GM21619 (cell line): ENCODE data around the gene CYB561.

Experiments used
- ATAC-seq: cut with Tn5 transposase; IDR thresholded peaks from one replicate; pipeline ENCODE4 v1.9.1; 2021; ENCODE audit not compliant: unreplicated experiment

Gene CYB561

DNA sequence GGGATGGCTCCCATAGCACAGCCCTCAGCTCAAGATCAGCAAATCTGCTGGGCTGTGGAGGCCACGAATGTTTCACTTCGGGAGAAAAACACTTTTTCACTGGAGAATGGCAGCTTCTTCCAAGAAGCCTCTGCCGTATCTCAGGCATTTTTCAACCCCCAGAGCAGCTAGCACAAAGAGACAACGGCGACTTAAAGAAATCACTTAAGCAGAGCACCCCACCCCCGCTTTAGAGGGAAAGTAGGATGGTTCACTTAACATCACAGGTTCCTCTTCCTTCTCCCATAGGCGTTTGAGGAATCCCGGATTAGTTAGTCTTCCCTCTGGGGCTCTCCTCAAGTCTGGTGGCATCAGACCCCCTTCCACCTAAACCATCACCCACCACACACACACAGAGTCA lies 27.6 kb downstream of the CYB561 start:
- ATAC-seq = no peak

DNA sequence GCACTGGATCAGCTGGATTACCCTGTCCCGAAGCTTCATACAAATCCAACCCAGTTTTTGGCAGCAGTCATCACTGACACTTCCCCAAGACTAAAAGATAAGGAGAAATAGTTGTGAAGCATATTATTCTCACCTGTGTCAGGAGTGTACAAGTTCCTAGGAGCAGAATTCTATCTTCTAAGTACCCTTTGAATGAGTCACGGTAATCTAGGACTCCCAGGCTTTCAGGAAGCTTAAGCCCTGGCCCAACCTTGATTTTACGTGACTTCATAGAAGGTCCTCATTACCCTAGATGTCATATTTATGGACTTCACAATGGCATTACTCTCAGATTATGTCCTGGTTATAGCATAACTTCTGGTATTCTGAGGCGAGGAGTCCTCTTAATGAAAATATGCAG lies 31.9 kb downstream of the CYB561 start:
- ATAC-seq = no peak

DNA sequence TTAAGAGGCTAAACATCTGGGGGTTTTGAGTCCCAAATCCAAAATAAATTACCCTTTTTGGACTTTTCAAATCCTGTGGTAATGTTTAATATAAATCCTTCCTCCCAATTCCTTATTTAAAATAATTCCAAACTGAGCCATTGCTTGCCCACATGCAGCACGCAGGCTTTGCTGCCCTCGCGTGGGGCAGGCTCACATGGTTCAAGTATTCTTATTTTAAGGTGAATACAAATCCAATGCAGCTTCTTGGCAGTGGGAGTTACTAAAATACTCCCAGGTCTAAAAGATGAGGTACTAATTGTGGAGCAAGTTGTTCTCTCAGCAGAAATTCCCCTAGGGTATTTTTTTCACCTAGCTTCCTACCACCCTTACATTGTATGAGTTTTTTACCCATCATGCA lies 33.0 kb downstream of the CYB561 start:
- no peak for ATAC-seq

DNA sequence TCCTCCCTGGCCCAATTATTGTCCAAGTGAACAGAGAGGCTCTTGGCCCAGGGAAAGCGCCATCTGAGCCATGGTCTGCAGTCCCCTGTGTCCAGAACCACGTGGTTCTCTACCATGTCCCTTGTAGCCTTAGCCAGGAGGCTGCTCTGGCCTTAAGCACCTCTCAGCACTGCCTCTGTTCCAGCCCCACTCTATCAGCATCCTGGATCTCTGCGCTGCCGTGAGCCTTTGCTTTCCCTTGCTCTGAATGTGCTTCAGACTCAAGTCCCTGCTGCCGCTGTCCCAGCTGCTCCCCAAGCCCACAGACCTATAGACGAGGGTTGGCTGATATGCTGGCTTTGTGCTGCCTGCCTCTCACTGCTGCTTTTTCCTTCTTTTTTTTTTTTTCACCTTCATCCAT lies 33.9 kb downstream of the CYB561 start:
- no peak for ATAC-seq

DNA sequence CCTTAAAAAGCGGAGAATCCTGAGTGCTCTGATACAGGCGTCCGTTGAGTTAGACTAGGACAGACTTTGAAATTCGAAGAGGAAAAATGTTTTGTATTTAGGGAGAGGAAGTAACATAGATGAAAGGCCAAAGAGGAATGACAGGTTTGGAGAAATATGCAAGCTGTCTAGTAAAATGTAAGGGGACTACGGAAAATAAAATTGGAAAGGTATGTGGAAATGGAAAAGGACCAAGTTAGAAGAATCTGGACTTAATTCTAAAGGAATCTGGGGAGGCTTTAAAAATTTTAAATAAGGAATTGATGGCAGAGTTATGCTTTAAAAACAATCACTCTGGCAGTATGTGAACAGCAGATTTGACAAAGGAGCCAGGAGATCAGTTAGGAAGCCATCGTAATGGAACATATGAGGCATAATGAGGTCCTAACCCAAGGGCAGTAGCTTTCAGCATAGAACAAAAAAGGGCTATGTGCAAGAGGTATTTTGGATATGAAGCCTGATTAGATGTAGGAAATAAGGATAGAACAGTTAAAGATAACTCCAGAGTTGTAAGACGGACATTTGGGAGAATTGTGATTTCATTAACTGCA lies 38.3 kb downstream of the CYB561 start:
- ATAC-seq = no peak

DNA sequence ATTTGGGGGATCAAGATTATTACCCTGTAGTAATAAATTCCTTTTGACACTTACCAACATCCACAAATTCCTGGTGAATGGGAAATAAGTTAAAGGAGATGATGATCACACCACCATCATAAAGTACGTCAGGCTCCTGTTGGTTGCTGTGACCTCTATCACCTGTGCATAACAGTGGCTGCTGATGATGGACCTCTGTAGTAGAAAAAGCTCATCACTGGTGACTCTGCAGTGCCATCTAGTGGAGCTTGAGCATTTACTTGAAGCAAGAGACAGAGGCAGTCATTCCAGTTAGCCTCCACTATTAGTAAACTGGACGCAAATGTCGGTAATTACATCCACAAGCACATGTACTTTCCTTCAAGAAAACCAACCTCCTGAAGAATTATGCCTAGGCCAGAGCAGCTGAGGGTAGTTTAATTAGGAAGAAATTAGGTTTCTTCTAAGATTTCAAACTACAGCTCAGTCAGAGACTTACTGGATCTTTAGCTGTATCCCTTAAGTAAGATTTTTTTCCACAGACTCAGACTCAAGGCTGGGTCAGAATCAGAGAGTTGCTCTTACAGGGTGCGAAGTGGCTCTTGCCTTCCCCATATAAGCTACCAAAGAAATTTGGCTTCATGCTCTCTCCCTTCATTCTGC lies 39.3 kb downstream of the CYB561 start:
- ATAC-seq = peak; percentile 91

DNA sequence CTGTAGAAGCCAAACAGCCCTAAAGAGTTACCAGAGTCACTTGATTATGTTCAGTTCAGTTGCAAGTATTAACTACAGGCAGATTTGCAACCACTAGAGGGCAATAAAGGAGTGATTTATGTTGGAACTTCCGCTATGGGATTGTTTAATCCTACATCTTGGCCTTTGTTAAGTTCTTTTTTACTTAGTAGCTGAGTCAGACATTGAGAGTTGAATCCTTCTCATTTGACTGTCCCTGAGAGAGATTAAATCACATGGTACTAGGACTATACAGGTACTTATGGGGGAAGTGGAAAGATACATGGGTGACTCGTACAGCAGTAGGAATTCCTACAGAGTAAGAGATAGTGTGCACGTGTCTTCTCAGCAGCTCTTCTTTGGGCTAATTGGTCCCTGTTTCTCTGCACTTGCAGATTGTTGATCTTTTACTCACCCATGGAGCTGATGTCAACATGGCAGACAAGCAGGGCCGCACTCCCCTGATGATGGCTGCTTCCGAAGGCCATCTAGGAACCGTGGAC lies 40.3 kb downstream of the CYB561 start:
- no peak for ATAC-seq

DNA sequence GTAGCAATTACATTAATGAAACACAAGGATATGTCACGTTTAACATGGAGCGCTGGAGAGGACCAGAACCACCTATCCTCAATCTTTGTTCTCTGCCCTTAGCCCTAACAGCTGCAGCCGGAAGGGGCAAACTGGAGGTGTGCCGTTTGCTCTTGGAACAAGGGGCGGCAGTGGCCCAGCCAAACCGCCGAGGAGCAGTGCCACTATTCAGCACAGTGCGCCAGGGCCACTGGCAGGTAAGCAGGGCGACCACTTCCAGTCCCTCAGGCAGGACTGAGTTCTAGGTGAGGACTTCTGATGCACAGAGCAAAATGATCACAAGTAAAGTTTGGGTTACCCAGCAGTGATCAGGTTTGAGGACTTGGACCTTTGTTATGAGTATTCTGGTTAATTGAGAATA lies 41.1 kb downstream of the CYB561 start:
- no peak for ATAC-seq

DNA sequence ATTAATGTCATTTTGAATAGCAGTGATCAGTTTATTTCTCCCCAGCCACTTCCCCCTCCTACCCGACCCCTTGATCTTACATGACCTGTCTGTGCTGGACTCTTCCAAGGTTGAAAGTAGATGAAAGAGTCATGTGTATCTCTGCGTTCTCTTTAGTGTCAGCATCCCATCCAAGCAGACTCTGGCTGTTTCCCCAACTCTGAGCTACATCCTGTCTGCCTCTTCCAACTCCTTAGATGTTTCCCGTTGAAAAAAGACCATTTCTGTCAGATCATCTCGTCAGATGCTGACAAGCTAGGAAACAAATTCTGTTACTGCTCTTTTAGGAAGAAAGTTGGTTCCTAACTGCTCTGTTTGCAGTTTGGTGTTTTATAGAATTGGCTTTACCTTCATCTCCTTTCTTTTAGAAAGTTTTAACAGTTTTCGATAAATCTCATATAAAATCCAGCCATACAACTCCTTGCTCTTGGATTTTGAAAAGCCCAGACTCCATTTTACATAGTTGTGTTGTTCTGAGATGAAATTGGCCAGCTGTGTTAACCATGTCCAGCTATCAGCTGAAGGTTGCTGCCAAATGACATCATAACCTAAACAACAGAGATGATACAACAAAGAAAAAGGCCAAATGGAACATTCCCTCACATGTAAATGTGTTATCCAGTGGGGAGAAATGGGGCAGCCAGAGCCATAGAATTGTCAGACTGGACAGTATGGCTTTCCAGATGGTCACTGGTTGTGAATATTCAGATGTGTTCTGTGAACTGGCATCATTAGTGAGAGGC lies 43.5 kb downstream of the CYB561 start:
- ATAC-seq = no peak

DNA sequence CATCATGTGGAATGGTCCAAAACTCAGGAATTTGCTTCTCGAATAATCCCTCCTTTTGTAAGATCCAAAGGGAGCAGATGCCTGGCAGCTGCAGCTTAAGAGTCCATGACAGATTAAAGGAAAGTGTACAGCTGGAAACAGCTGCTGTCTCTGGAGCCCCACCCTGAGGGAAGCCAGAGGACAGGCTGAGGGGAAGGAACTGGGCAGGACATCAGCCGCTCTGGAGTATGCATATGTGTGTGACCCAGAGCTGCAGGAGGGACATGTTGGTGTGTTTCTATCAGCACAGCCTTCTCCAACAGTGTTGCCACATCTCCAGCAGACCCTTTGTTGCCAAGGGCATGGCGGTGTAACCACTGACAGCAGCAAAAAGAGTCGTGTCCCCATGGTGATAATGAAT lies 46.2 kb downstream of the CYB561 start:
- no peak for ATAC-seq

DNA sequence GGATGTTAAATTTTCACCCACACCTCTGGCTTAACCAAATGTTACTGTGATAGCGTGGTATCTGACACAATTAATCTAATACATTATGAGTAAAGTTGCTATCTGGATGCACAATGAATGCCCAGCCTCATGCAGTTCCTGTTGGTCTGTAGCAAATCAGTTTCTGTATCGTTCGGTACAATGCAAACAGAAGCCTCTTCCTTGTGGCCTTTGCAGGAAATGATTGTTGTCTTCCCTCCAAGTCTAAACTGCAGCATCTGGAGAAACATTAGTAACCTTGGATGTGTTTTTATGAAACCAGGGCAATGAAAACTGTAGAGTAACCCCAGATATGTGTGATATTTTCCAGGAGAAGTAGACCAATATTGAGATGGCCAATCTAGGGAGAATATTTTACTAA lies 46.8 kb downstream of the CYB561 start:
- ATAC-seq = no peak

DNA sequence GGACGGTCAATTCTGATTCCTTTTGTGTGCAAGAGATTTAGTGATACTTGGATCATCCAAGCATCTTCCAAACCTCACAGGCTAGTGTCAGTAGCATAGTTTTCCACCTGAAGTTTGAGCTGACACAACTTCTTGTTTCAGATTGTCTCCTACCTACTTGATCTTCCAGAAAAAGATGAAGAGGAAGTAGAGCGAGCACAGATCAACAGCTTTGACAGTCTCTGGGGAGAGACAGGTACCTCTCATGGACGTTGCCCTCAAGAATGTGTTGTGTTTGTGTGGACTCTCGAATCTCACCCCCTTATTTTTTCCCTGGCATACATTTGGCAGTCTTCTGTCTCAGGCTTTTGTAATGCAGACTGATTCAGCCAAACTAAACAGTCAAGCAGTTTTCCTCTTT lies 47.4 kb downstream of the CYB561 start:
- ATAC-seq = no peak

DNA sequence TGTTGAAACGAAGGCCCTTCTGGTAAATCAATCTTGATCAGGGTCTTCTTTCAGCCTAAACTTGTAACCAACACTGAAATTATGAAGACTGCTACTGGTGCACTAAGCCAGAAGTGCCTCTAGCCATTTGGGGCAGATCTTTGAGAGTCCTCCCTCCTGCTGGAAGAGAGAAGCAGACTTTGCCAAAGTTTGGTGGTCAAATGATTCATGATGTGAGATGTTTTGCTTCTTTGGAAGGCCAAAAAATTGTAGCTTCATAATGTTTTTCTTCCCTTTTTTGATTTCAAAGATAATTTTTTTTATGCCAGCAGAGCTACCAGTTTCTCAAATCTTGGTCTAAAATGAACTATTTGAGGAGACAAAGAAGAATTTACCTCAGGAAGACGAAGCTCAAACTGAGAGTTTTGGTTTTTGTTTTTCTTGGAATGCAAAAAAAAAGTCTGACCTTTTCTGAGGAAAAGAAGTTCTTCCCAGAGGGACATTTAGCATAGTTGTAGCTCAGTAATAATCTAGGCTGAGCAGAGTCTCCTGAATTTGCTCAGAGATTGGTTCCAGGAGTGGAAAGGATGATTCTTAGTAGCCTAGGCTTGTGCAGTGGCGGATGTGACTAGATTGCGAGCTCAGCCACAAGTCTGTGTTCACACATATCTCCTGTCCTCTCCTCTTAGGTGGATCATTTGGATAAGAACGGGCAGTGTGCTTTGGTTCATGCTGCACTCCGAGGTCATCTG lies 50.9 kb downstream of the CYB561 start:
- no peak for ATAC-seq

DNA sequence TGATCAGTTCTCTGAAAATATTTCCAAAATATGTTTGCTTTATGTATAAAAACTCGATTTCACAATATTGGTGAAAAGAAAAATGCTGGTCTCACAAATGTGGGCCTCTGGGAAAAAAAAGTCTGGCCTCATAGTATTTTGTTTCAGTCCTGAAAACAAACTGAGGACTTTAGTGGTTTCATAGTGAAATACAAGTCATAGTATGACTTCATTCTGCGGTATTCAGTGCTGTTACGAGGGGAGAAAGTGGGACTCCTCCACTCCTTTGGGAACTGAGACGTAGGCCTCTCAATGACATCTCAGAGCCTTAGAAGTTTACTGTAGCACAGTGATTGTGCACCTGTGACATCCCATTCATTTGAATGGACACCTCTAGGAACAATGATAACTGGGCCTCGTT lies 56.0 kb downstream of the CYB561 start:
- no peak for ATAC-seq

DNA sequence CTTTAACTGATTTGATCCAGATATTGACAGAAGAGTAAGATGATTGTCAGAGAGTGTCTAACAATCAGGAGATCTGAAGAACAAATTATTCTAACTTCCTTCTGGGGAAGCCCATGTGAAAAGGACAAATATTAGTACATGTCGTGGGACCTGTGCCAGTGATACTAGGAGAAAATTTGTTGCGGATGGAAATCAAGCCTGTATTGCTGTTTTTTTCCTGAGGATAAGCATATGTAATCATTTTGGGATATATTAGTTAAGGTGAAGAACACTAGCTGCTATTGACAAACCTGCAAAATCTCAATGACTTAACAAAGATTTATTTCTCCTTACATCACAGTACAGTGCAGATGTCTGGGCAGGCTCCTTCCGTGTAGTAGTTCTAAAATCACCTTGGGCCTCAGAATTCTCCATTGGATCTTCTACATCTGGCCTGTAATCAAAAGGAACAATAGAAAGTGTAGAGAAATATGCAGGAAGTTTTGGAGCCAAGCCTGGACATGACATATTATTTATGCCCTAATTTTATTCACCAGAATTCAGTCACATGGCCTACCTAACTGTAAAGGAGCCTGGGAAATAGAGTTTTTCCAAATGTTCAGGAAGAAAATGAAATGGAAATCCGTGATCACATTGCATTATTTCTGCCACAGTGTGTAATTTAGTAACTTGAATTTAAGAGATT lies 58.3 kb downstream of the CYB561 start:
- no peak for ATAC-seq

DNA sequence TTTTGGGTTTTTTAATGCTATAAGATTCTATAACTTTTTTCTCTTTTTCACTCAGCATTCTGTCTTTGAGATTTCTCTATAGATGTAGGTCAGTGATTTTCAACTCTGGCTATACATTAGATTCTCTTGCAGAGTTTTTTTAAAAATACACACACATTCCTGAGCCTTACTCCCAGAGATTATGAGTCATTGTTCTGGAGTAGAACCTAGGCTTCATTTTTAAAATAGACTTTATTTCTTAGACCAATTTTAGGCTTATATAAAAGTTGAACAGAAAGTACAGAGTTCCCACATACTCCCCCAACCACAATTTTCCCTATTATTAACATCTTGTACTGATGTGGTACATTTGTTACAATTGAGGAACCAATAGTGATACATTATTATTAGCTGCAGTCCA lies 63.3 kb downstream of the CYB561 start:
- ATAC-seq = no peak
